H9 (cell line): ENCODE measurements around the gene LRP1B. TPM values are rescaled to one million over a fixed set of nuclear protein-coding genes. Genes with fewer than 3 reads are reported as not detected.

ENCODE experiments used
- DNase-seq: peaks from one replicate; pipeline ENCODE4 v3.0.0-alpha.2; 2017
- H2AFZ ChIP-seq: one replicate; pipeline ENCODE4 v1.6.1; 2013; ENCODE audit warnings: mild to moderate bottlenecking, low read length, control low read depth, moderate library complexity
- H2AK5ac ChIP-seq: 2 replicates; pipeline ENCODE4 v1.6.1; 2013; ENCODE audit warnings: low read length, control low read depth, mixed read lengths; ENCODE audit not compliant: insufficient read length
- H2BK120ac ChIP-seq: one replicate; pipeline ENCODE4 v1.6.1; 2013; ENCODE audit warnings: low read depth, mild to moderate bottlenecking, low read length, control low read depth, inconsistent platforms; ENCODE audit not compliant: poor library complexity, severe bottlenecking
- H2BK12ac ChIP-seq: 2 replicates; pipeline ENCODE4 v1.6.1; 2013; ENCODE audit warnings: low read length, control low read depth, mixed read lengths, low read depth; ENCODE audit not compliant: insufficient read length
- H2BK15ac ChIP-seq: 2 replicates; pipeline ENCODE4 v1.6.1; 2013; ENCODE audit warnings: low read depth, low read length, control low read depth
- H2BK20ac ChIP-seq: one replicate; pipeline ENCODE4 v1.6.1; 2013; ENCODE audit warnings: low read depth, mild to moderate bottlenecking, low read length, control low read depth, inconsistent platforms; ENCODE audit not compliant: poor library complexity, severe bottlenecking
- H2BK5ac ChIP-seq: 2 replicates; pipeline ENCODE4 v1.6.1; 2013; ENCODE audit warnings: low read length, control low read depth, mixed read lengths; ENCODE audit not compliant: insufficient read length
- H3K14ac ChIP-seq: 2 replicates; pipeline ENCODE4 v1.6.1; 2013; ENCODE audit warnings: low read length, control low read depth; ENCODE audit not compliant: insufficient read depth
- H3K18ac ChIP-seq: 2 replicates; pipeline ENCODE4 v1.6.1; 2013; ENCODE audit warnings: low read depth, mild to moderate bottlenecking, mixed read lengths, low read length, control low read depth; ENCODE audit not compliant: insufficient read length
- H3K23ac ChIP-seq: 2 replicates; pipeline ENCODE4 v1.6.1; 2013; ENCODE audit warnings: low read length, control low read depth, mixed read lengths, low read depth; ENCODE audit not compliant: insufficient read length
- H3K23me2 ChIP-seq: 2 replicates; pipeline ENCODE4 v1.6.1; 2013; ENCODE audit warnings: low read depth, mild to moderate bottlenecking, mixed read lengths, low read length, control low read depth; ENCODE audit not compliant: insufficient read length, poor library complexity, severe bottlenecking
- H3K27ac ChIP-seq: 2 replicates; pipeline ENCODE4 v1.5.1; 2013; ENCODE audit warnings: low read length, control low read depth, mixed read lengths, low read depth; ENCODE audit not compliant: insufficient read length
- H3K27me3 ChIP-seq: 2 replicates; pipeline ENCODE4 v1.6.1; 2013; ENCODE audit warnings: low read length, control low read depth, inconsistent platforms; ENCODE audit not compliant: insufficient read depth
- H3K4ac ChIP-seq: 2 replicates; pipeline ENCODE4 v1.6.1; 2013; ENCODE audit warnings: low read depth, mild to moderate bottlenecking, control low read depth, inconsistent platforms, low read length, moderate library complexity
- H3K4me1 ChIP-seq: 2 replicates; pipeline ENCODE4 v1.6.1; 2013; ENCODE audit warnings: low read length, control low read depth, inconsistent platforms; ENCODE audit not compliant: insufficient read depth
- H3K4me2 ChIP-seq: 2 replicates; pipeline ENCODE4 v1.6.1; 2013; ENCODE audit warnings: low read length, control low read depth, mixed read lengths; ENCODE audit not compliant: insufficient read length, insufficient read depth
- H3K56ac ChIP-seq: 2 replicates; pipeline ENCODE4 v1.6.1; 2013; ENCODE audit warnings: low read depth, mild to moderate bottlenecking, mixed read lengths, low read length, control low read depth; ENCODE audit not compliant: insufficient read length
- H3K79me1 ChIP-seq: 2 replicates; pipeline ENCODE4 v1.6.1; 2013; ENCODE audit warnings: low read depth, mild to moderate bottlenecking, moderate library complexity, low read length, control low read depth, inconsistent platforms; ENCODE audit not compliant: insufficient read depth, poor library complexity, severe bottlenecking
- H3K79me2 ChIP-seq: 2 replicates; pipeline ENCODE4 v1.6.1; 2013; ENCODE audit warnings: low read length, control low read depth, inconsistent platforms; ENCODE audit not compliant: insufficient read depth
- H3K9ac ChIP-seq: 2 replicates; pipeline ENCODE4 v1.6.1; 2013; ENCODE audit warnings: low read length, control low read depth, mixed read lengths; ENCODE audit not compliant: insufficient read length; ENCODE audit errors: extremely low read depth
- H3K9me3 ChIP-seq: one replicate; pipeline ENCODE4 v1.6.1; 2013; ENCODE audit warnings: low read depth, low read length, inconsistent platforms; ENCODE audit not compliant: control insufficient read depth
- H3T11ph ChIP-seq: one replicate; pipeline ENCODE4 v1.6.1; 2013; ENCODE audit warnings: mild to moderate bottlenecking, low read length, control low read depth, inconsistent platforms
- H4K20me1 ChIP-seq: one replicate; pipeline ENCODE4 v1.6.1; 2013; ENCODE audit not compliant: control insufficient read depth, insufficient read length, insufficient read depth
- H4K5ac ChIP-seq: 2 replicates; pipeline ENCODE4 v1.6.1; 2013; ENCODE audit warnings: low read depth, mild to moderate bottlenecking, mixed read lengths, low read length, control low read depth; ENCODE audit not compliant: insufficient read length
- H4K8ac ChIP-seq: replicated peaks from 2 replicates; pipeline ENCODE4 v1.6.1; 2013; ENCODE audit warnings: low read length, control low read depth, mixed read lengths, low read depth; ENCODE audit not compliant: insufficient read length
- H4K91ac ChIP-seq: 2 replicates; pipeline ENCODE4 v1.6.1; 2013; ENCODE audit warnings: low read depth, mild to moderate bottlenecking, moderate library complexity, mixed read lengths, low read length, control low read depth; ENCODE audit not compliant: insufficient read length
- H3K27ac Mint-ChIP-seq, 3 experiments: 2 replicates in 2 of 3; 3 replicates in 1 of 3; pipeline ENCODE4 v1.8.0; 2020 to 2021; ENCODE audit warnings: mixed read lengths in 3 of 3, mild to moderate bottlenecking in 1 of 3, moderate library complexity in 1 of 3
- H3K27me3 Mint-ChIP-seq: 2 replicates; pipeline ENCODE4 v1.8.0; 2021; ENCODE audit warnings: low read depth, mild to moderate bottlenecking, moderate library complexity, mixed read lengths
- H3K36me3 Mint-ChIP-seq, 3 experiments: 2 replicates in 2 of 3; 3 replicates in 1 of 3; pipeline ENCODE4 v1.8.0; 2020 to 2021; ENCODE audit warnings: low read depth in 3 of 3, mixed read lengths in 3 of 3; ENCODE audit not compliant: insufficient read depth in 1 of 3
- H3K4me1 Mint-ChIP-seq, 2 experiments: 2 replicates each; pipeline ENCODE4 v1.8.0; 2020; ENCODE audit warnings: mixed read lengths in 2 of 2
- H3K4me3 Mint-ChIP-seq, 2 experiments: 2 replicates in 1 of 2; 3 replicates in 1 of 2; pipeline ENCODE4 v1.8.0; 2020 to 2021; ENCODE audit warnings: mild to moderate bottlenecking in 2 of 2, mixed read lengths in 2 of 2, moderate library complexity in 1 of 2
- H3K9me3 Mint-ChIP-seq, 2 experiments: 2 replicates in 1 of 2; 3 replicates in 1 of 2; pipeline ENCODE4 v1.8.0; 2020; ENCODE audit warnings: mild to moderate bottlenecking in 2 of 2, mixed read lengths in 2 of 2, moderate library complexity in 1 of 2
- CTCF ChIP-seq: fragments of 200-600 bp; sonication (generic); conservative IDR thresholded peaks from 3 replicates; pipeline ENCODE4 v1.8.0; 2021; ENCODE audit warnings: antibody characterized with exemption, mild to moderate bottlenecking
- WGBS: extraction: QIAGEN DNeasy Blood & Tissue Kit; methylation state at CpG from one replicate; pipeline ENCODE4 v1.1.7; 2013; ENCODE audit warnings: missing lambda C conversion rate, low lambda C conversion rate, mixed read lengths; ENCODE audit not compliant: insufficient read length; ENCODE audit errors: extremely low coverage; 5-methylcytosine and 5-hydroxymethylcytosine counted together
- total RNA-seq: library from RNA; stranded (reverse); gene quantifications from 2 replicates; pipeline ENCODE4 v1.2.1, GENCODE V29; 2021

The LRP1B gene
- total RNA-seq, 1 experiment from 2014 or later, result not detected

DNA sequence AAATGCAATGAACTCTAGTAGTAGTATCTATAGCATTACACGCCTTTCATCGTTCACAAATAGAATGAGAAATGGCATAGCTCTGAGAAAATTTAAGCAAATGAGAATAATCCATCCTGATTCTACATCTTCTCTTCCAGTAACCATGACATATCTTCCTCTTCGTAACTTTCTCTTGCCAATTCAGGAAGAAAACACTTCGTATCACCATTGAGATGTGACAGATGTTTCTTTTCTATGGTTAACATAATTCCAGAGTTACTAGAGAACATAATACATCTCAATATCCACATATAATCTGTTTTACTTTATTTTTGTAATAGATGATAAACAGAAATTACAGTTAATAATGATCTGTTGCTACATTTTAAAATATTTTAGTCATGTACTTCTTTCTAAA is 1527.4 kb downstream of the LRP1B start:
- no peak overlapping the region for H3K9ac ChIP-seq
- no peaks in the 10 kb centered on the region for H4K20me1 ChIP-seq
- H3K79me2 ChIP-seq, result no peaks in the 10 kb centered on the region
- Mint-ChIP-seq H3K27me3 (no peaks in the 10 kb centered on the region), H3K36me3 (no peaks in the 10 kb centered on the region), H3K4me3 (no peak overlapping the region), H3K9me3 (no peaks in the 10 kb centered on the region), H3K27ac (no peak overlapping the region), H3K4me1 (no peaks in the 10 kb centered on the region)
- no peaks in the 10 kb centered on the region for H3K9me3 ChIP-seq
- H2AK5ac ChIP-seq, result no peak overlapping the region
- TF ChIP-seq CTCF, result no peak
- H2BK120ac ChIP-seq, result no peak overlapping the region
- no CpG with 5 or more reads among the region's 4 CpGs for WGBS
- H3K23ac ChIP-seq, result no peak overlapping the region
- H4K8ac ChIP-seq, result no peak overlapping the region
- no peak overlapping the region for H4K5ac ChIP-seq
- H3K4ac ChIP-seq, result no peak overlapping the region
- H3K56ac ChIP-seq, result no peak overlapping the region
- no peaks in the 10 kb centered on the region for H3K23me2 ChIP-seq
- no peak overlapping the region for H3T11ph ChIP-seq
- no peaks in the 10 kb centered on the region for H3K27me3 ChIP-seq
- no peaks in the 10 kb centered on the region for H3K79me1 ChIP-seq
- H3K18ac ChIP-seq, result no peak overlapping the region
- no peaks in the 10 kb centered on the region for H3K4me1 ChIP-seq
- no peak overlapping the region for H3K14ac ChIP-seq
- no peak for DNase-seq
- H3K4me2 ChIP-seq, result no peak overlapping the region
- H2BK12ac ChIP-seq, result no peak overlapping the region
- no peak overlapping the region for H2AFZ ChIP-seq
- no peak overlapping the region for H3K27ac ChIP-seq
- H2BK15ac ChIP-seq, result no peak overlapping the region
- H2BK5ac ChIP-seq, result no peak overlapping the region
- H4K91ac ChIP-seq, result no peak overlapping the region
- no peak overlapping the region for H2BK20ac ChIP-seq
